Measurements from ENCODE around the gene FAM78A.

GRCh38 chr9:131312246-131312645, 35.9 kb upstream of the FAM78A start:
- TF ChIP-seq EP300 (IDR thresholded peaks at IDR 0.05; ENCODE audit: low read depth) (no peak), POLR2AphosphoS5 (IDR thresholded peaks at IDR 0.05) (no peak), POLR2A (IDR thresholded peaks at IDR 0.05) (no peak)

Measured in transverse colon (tissue), 3 donors.